B cell (primary cell): Measurements from ENCODE around the gene ADAMTS2. TPM values are rescaled to one million over a fixed set of nuclear protein-coding genes. Genes with fewer than 3 reads are reported as not detected.

Experiments
- ATAC-seq: fragments of 200-7000 bp; cut with Tn5 transposase; one replicate; pipeline ENCODE4 v1.10.0; 2021; ENCODE audit warnings: low read depth, mild to moderate bottlenecking, moderate number of reproducible peaks, moderate library complexity
- CTCF ChIA-PET: fragments of 350-600 bp; sonication (Branson Sonifier 250); formaldehyde crosslinking; loops from one replicate; lab custom pipeline; 2021; ENCODE audit warnings: antibody characterized with exemption, inconsistent platforms; lab: Charles Lee
- POLR2A ChIA-PET: fragments of 350-600 bp; sonication (Branson Sonifier 250); formaldehyde crosslinking; loops from one replicate; lab custom pipeline; 2021; ENCODE audit warnings: antibody characterized with exemption; lab: Charles Lee
- DNase-seq: peaks from one replicate; pipeline ENCODE4 v3.0.0; 2013
- H2AFZ ChIP-seq: 2 replicates; pipeline ENCODE4 v1.6.1; 2012; ENCODE audit warnings: mild to moderate bottlenecking, low read depth, low read length; ENCODE audit not compliant: insufficient read depth, poor library complexity, severe bottlenecking
- H3K27ac ChIP-seq, 2 donors: 1 replicate in 1 of 2; 2 replicates in 1 of 2; pipeline ENCODE4 v1.5.1; 2012 to 2013; ENCODE audit warnings: low read length in 2 of 2, mild to moderate bottlenecking in 2 of 2, moderate library complexity in 1 of 2
- H3K27me3 ChIP-seq, 4 experiments: fragments of 200-600 bp in 1 of 4; sonication (generic) in 1 of 4; replicated peaks in 1 of 4; 1 replicate in 2 of 4; 2 replicates in 2 of 4; pipeline versions ENCODE4 v1.6.1 to v1.7.0; 2013 to 2016; ENCODE audit warnings: low read length in 3 of 4, mild to moderate bottlenecking in 2 of 4, mixed read lengths in 1 of 4, moderate library complexity in 1 of 4; ENCODE audit not compliant: insufficient read depth in 4 of 4, control insufficient read depth in 3 of 4; ENCODE audit errors: control extremely low read depth in 1 of 4
- H3K36me3 ChIP-seq, 2 experiments: replicated peaks in 1 of 2; 1 replicate in 1 of 2; 2 replicates in 1 of 2; pipeline versions ENCODE4 v1.6.1 to v1.7.1; 2013; ENCODE audit warnings: low read length in 1 of 2; ENCODE audit not compliant: insufficient read depth in 2 of 2, control insufficient read depth in 1 of 2; ENCODE audit errors: control extremely low read depth in 1 of 2, extremely low read depth in 1 of 2
- H3K4me1 ChIP-seq, 2 donors: fragments of 200-600 bp in 1 of 2; sonication (generic) in 1 of 2; 1 replicate in 1 of 2; 2 replicates in 1 of 2; pipeline versions ENCODE4 v1.5.1 to v1.6.1; 2013 to 2017; ENCODE audit warnings: low read length in 2 of 2; ENCODE audit not compliant: control insufficient read depth in 2 of 2, insufficient read depth in 2 of 2
- H3K4me2 ChIP-seq: replicated peaks from 2 replicates; pipeline ENCODE3; 2012; ENCODE audit warnings: mild to moderate bottlenecking, low read depth, low read length; ENCODE audit not compliant: poor library complexity, severe bottlenecking
- H3K4me3 ChIP-seq, 5 experiments: fragments of 200-600 bp in 1 of 5; sonication (generic) in 1 of 5; 1 replicate in 3 of 5; 2 replicates in 2 of 5; pipeline versions ENCODE4 v1.5.1 to v1.7.0; 2011 to 2016; ENCODE audit warnings: low read length in 4 of 5, mild to moderate bottlenecking in 4 of 5, low read depth in 2 of 5, control low read depth in 1 of 5, moderate library complexity in 1 of 5; ENCODE audit not compliant: insufficient read depth in 1 of 5; ENCODE audit errors: control extremely low read depth in 1 of 5, extremely low read depth in 1 of 5
- H3K79me2 ChIP-seq: fragments of 200-600 bp; sonication (generic); one replicate; pipeline ENCODE4 v1.6.0; 2016; ENCODE audit warnings: low read length; ENCODE audit not compliant: control insufficient read depth, insufficient read depth
- H3K9ac ChIP-seq: fragments of 200-600 bp; sonication (generic); 2 replicates; pipeline ENCODE4 v1.6.1; 2017; ENCODE audit warnings: mild to moderate bottlenecking, low read length, moderate library complexity
- H3K9me3 ChIP-seq, 3 donors: one replicate each; pipeline versions ENCODE4 v1.6.1 to v1.7.1; 2013; ENCODE audit warnings: low read length in 2 of 3; ENCODE audit not compliant: control insufficient read depth in 2 of 3, insufficient read depth in 1 of 3; ENCODE audit errors: control extremely low read depth in 1 of 3
- H4K20me1 ChIP-seq: 2 replicates; pipeline ENCODE4 v1.6.0; 2012; ENCODE audit warnings: mild to moderate bottlenecking, low read length; ENCODE audit not compliant: insufficient read depth, control insufficient read depth, poor library complexity, severe bottlenecking
- H3K27ac Mint-ChIP-seq: one replicate; pipeline ENCODE4 v1.8.0; 2021; ENCODE audit warnings: mixed read lengths
- H3K27me3 Mint-ChIP-seq: one replicate; pipeline ENCODE4 v1.8.0; 2021; ENCODE audit warnings: mixed read lengths
- H3K4me1 Mint-ChIP-seq: one replicate; pipeline ENCODE4 v1.8.0; 2021; ENCODE audit warnings: mixed read lengths
- H3K4me3 Mint-ChIP-seq: one replicate; pipeline ENCODE4 v1.8.0; 2021; ENCODE audit warnings: mixed read lengths
- H3K9me3 Mint-ChIP-seq: one replicate; pipeline ENCODE4 v1.8.0; 2022; ENCODE audit warnings: mixed read lengths; ENCODE audit not compliant: insufficient read depth
- CTCF ChIP-seq: fragments of 200-600 bp; IDR thresholded peaks from one replicate; pipeline ENCODE4 v1.8.0; 2022; ENCODE audit warnings: antibody characterized with exemption, mild to moderate bottlenecking
- EZH2 ChIP-seq: IDR thresholded peaks from 2 replicates; pipeline ENCODE4 v1.6.1; 2012; ENCODE audit warnings: borderline replicate concordance, low read depth, mild to moderate bottlenecking, moderate library complexity, low read length; ENCODE audit not compliant: insufficient read depth, poor library complexity, severe bottlenecking
- WGBS: methylation state at CpG from one replicate; pipeline ENCODE4 v1.1.5; 2013; ENCODE audit warnings: missing lambda C conversion rate; ENCODE audit not compliant: insufficient coverage; 5-methylcytosine and 5-hydroxymethylcytosine counted together
- intact Hi-C: fragments of 100-400 bp; cut with micrococcal nuclease; formaldehyde crosslinking; loops from one replicate; pipeline ENCODE4 v1.10.0; 2022
- polyA plus RNA-seq: library from polyadenylated mRNA; depleted of rRNA; stranded (reverse); fragments of >200 nt; gene quantifications from 2 replicates; pipeline ENCODE4 v1.2.3, GENCODE V29; 2012
- total RNA-seq, 2 donors: library from RNA; stranded (reverse); fragments of 120-200 nt in 1 of 2; gene quantifications; 1 replicate in 1 of 2; 2 replicates in 1 of 2; pipeline versions ENCODE4 v1.2.3 to v1.2.4, GENCODE V29; 2013 to 2022

Gene ADAMTS2
- total and polyA plus RNA-seq, 2 donors (not counting 1 experiment from before 2014, with no cell fraction given), result not detected

- H2AFZ ChIP-seq, result no peak overlapping the region
- 92% methylated on average over 22 of the region's 22 CpGs for WGBS
- intact Hi-C loops, result no loop called here
- no peak overlapping the region for H3K4me3 ChIP-seq
- no peak overlapping the region for H3K27ac ChIP-seq
- H3K36me3 ChIP-seq, result no peaks in the 10 kb centered on the region
- TF ChIP-seq EZH2 (no peak), CTCF (no peak)
- DNase-seq, result no peak
- Mint-ChIP-seq H3K4me3 (no peak overlapping the region), H3K4me1 (no peaks in the 10 kb centered on the region), H3K9me3 (no peaks in the 10 kb centered on the region), H3K27ac (no peak overlapping the region), H3K27me3 (peaks cover 5% of the 10 kb centered on the region)
- H3K4me1 ChIP-seq, result no peaks in the 10 kb centered on the region
- H3K9me3 ChIP-seq, result peaks cover 0 to 4% (median 0%) of the 10 kb centered on the region in 3 donors
- H3K79me2 ChIP-seq, result no peaks in the 10 kb centered on the region
- no peak overlapping the region for H3K4me2 ChIP-seq
- no peaks in the 10 kb centered on the region for H4K20me1 ChIP-seq
- no peak for ATAC-seq
- ChIA-PET POLR2A (no interaction called here), CTCF (no interaction called here)
- no peak overlapping the region for H3K9ac ChIP-seq
- no peaks in the 10 kb centered on the region for H3K27me3 ChIP-seq
Measured at GRCh38 chr5:179153921-179154345, 191.3 kb downstream of the ADAMTS2 start.

- H3K36me3 ChIP-seq, result no peaks in the 10 kb centered on the region
- Mint-ChIP-seq H3K9me3 (no peaks in the 10 kb centered on the region), H3K27ac (no peak overlapping the region), H3K4me1 (no peaks in the 10 kb centered on the region), H3K4me3 (no peak overlapping the region), H3K27me3 (peaks cover 3% of the 10 kb centered on the region)
- intact Hi-C loops, result no loop called here
- H3K9ac ChIP-seq, result no peak overlapping the region
- H3K79me2 ChIP-seq, result no peaks in the 10 kb centered on the region
- DNase-seq (no peak), ATAC-seq (no peak)
- H3K4me2 ChIP-seq, result no peak overlapping the region
- H4K20me1 ChIP-seq, result no peaks in the 10 kb centered on the region
- no peaks in the 10 kb centered on the region for H3K4me1 ChIP-seq
- ChIA-PET CTCF (no interaction called here), POLR2A (no interaction called here)
- no peak overlapping the region for H3K4me3 ChIP-seq
- no peak overlapping the region for H2AFZ ChIP-seq
- H3K9me3 ChIP-seq, result peaks cover 0 to 4% (median 0%) of the 10 kb centered on the region in 3 donors
- TF ChIP-seq CTCF (no peak), EZH2 (no peak)
- 97% methylated on average over 24 of the region's 24 CpGs for WGBS
- H3K27ac ChIP-seq, result no peak overlapping the region
- H3K27me3 ChIP-seq, result no peaks in the 10 kb centered on the region
Measured at GRCh38 chr5:179153341-179153901, 191.8 kb downstream of the ADAMTS2 start.
